ENCODE data around the gene TAS2R8. TPM values are rescaled to one million over a fixed set of nuclear protein-coding genes. Genes with fewer than 3 reads are reported as not detected.

Gene TAS2R8
- total and polyA plus RNA-seq, 2 donors from 2014 or later, result not detected

GRCh38 chr12:10756194-10756593, 50.9 kb downstream of the TAS2R8 start:
- peaks cover 0 to 11% (median 0%) of the 10 kb centered on the region in 3 donors for H3K9me3 ChIP-seq (ENCODE audit: control insufficient read depth in 2 of 3, insufficient read depth in 1 of 3, low read length in 3 of 3)
- TF ChIP-seq CTCF (IDR thresholded peaks at IDR 0.05; ENCODE audit: borderline replicate concordance, extremely low read depth, insufficient read depth), result no peak
- H3K36me3 ChIP-seq (ENCODE audit: control insufficient read depth in 2 of 3, insufficient read depth in 3 of 3, low read length in 3 of 3), result no peaks in the 10 kb centered on the region
- FAIRE-seq (no peak), DNase-seq (no peak)
- H3K4me1 ChIP-seq (ENCODE audit: control insufficient read depth in 2 of 3, insufficient read depth in 2 of 3, low read depth in 1 of 3, low read length in 3 of 3), result no peaks in the 10 kb centered on the region
- no peak overlapping the region for H3K27ac ChIP-seq (ENCODE audit: low read depth in 2 of 2, low read length in 2 of 2)
- no peaks in the 10 kb centered on the region for H3K27me3 ChIP-seq (ENCODE audit: control insufficient read depth, insufficient read depth, low read length)
- intact Hi-C loops (cut with DNase I), result no loop called here
- H3K9ac ChIP-seq (ENCODE audit: low read length in 3 of 3), result no peak overlapping the region
- H3K4me3 ChIP-seq (ENCODE audit: low read length in 3 of 3), result no peak overlapping the region

Other genes with a start within 250 kb of the TAS2R8 start
- gene MAGOHB, start 193.7 kb downstream of the TAS2R8 start, total RNA-seq, result 20.0 TPM
- gene MAGOHB, start 193.7 kb downstream of the TAS2R8 start, polyA plus RNA-seq (ENCODE audit: insufficient read depth, low read depth, low replicate concordance), result 31.7 TPM
- 1.6 TPM for gene STYK1, start 133.2 kb downstream of the TAS2R8 start, total RNA-seq
- 0.58 TPM for gene STYK1, start 133.2 kb downstream of the TAS2R8 start, polyA plus RNA-seq (ENCODE audit: insufficient read depth, low read depth, low replicate concordance)
- gene YBX3, start 84.0 kb downstream of the TAS2R8 start, total RNA-seq, result 347 TPM
- gene YBX3, start 84.0 kb downstream of the TAS2R8 start, polyA plus RNA-seq (ENCODE audit: insufficient read depth, low read depth, low replicate concordance), result 86.9 TPM
- not detected for gene TAS2R7, start 4.7 kb downstream of the TAS2R8 start, total RNA-seq
- gene TAS2R7, start 4.7 kb downstream of the TAS2R8 start, polyA plus RNA-seq (ENCODE audit: insufficient read depth, low read depth, low replicate concordance), result not detected
- not detected for gene TAS2R9, start 2.9 kb upstream of the TAS2R8 start, total RNA-seq
- not detected for gene TAS2R9, start 2.9 kb upstream of the TAS2R8 start, polyA plus RNA-seq (ENCODE audit: insufficient read depth, low read depth, low replicate concordance)
- 0.82 TPM for gene TAS2R10, start 19.1 kb upstream of the TAS2R8 start, total RNA-seq
- not detected for gene TAS2R10, start 19.1 kb upstream of the TAS2R8 start, polyA plus RNA-seq (ENCODE audit: insufficient read depth, low read depth, low replicate concordance)
- 1.8 TPM for gene PRR4, start 42.2 kb upstream of the TAS2R8 start, total RNA-seq
- gene PRR4, start 42.2 kb upstream of the TAS2R8 start, polyA plus RNA-seq (ENCODE audit: insufficient read depth, low read depth, low replicate concordance), result 3.2 TPM
- gene PRH1, start 77.0 kb upstream of the TAS2R8 start, total RNA-seq, result 28.7 TPM
- gene PRH1, start 77.0 kb upstream of the TAS2R8 start, polyA plus RNA-seq (ENCODE audit: insufficient read depth, low read depth, low replicate concordance), result 3.2 TPM
- gene TAS2R13, start 102.3 kb upstream of the TAS2R8 start, total RNA-seq, result 2.8 TPM
- gene TAS2R13, start 102.3 kb upstream of the TAS2R8 start, polyA plus RNA-seq (ENCODE audit: insufficient read depth, low read depth, low replicate concordance), result not detected
- not detected for gene PRH2, start 122.0 kb upstream of the TAS2R8 start, total RNA-seq
- not detected for gene PRH2, start 122.0 kb upstream of the TAS2R8 start, polyA plus RNA-seq (ENCODE audit: insufficient read depth, low read depth, low replicate concordance)
- gene TAS2R14, start 132.0 kb upstream of the TAS2R8 start, total RNA-seq, result 3.9 TPM
- 0.75 TPM for gene TAS2R14, start 132.0 kb upstream of the TAS2R8 start, polyA plus RNA-seq (ENCODE audit: insufficient read depth, low read depth, low replicate concordance)
- 2.0 TPM for gene TAS2R50, start 179.6 kb upstream of the TAS2R8 start, total RNA-seq
- gene TAS2R50, start 179.6 kb upstream of the TAS2R8 start, polyA plus RNA-seq (ENCODE audit: insufficient read depth, low read depth, low replicate concordance), result not detected
- gene TAS2R20, start 191.0 kb upstream of the TAS2R8 start, total RNA-seq, result 4.1 TPM
- gene TAS2R20, start 191.0 kb upstream of the TAS2R8 start, polyA plus RNA-seq (ENCODE audit: insufficient read depth, low read depth, low replicate concordance), result 0.47 TPM
- 4.6 TPM for gene TAS2R19, start 215.3 kb upstream of the TAS2R8 start, total RNA-seq
- gene TAS2R19, start 215.3 kb upstream of the TAS2R8 start, polyA plus RNA-seq (ENCODE audit: insufficient read depth, low read depth, low replicate concordance), result not detected
- gene TAS2R31, start 224.1 kb upstream of the TAS2R8 start, total RNA-seq, result 5.9 TPM
- gene TAS2R31, start 224.1 kb upstream of the TAS2R8 start, polyA plus RNA-seq (ENCODE audit: insufficient read depth, low read depth, low replicate concordance), result not detected

All from kidney (tissue), 14 donors.